Measurements from ENCODE around the gene RHCG.

DNA sequence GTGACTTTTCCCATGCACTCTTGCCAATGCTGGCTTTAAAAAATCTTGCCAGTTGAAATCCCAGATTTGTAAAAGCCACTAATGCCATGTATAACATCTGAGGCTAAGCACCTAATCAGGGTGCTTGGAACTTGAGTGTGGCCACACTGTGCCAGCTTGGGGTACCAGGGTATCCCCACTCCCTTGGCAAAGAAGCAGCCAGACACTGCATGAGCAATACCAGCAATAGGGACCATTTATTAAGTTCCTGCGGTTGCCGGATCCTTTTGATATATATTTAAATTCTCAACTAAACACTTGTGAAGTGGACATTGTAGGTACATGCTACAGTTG lies 2.2 kb upstream of the RHCG start:
- TF ChIP-seq, protein P1, sequence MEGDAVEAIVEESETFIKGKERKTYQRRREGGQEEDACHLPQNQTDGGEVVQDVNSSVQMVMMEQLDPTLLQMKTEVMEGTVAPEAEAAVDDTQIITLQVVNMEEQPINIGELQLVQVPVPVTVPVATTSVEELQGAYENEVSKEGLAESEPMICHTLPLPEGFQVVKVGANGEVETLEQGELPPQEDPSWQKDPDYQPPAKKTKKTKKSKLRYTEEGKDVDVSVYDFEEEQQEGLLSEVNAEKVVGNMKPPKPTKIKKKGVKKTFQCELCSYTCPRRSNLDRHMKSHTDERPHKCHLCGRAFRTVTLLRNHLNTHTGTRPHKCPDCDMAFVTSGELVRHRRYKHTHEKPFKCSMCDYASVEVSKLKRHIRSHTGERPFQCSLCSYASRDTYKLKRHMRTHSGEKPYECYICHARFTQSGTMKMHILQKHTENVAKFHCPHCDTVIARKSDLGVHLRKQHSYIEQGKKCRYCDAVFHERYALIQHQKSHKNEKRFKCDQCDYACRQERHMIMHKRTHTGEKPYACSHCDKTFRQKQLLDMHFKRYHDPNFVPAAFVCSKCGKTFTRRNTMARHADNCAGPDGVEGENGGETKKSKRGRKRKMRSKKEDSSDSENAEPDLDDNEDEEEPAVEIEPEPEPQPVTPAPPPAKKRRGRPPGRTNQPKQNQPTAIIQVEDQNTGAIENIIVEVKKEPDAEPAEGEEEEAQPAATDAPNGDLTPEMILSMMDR (IDR thresholded peaks at IDR 0.05; ENCODE audit: low read length): no peak
- no peak for TF ChIP-seq EZH2 (IDR thresholded peaks at IDR 0.05; ENCODE audit: borderline replicate concordance, low read length)

Measured in OCI-LY1 (cell line).